Naive B cell (primary cell): ENCODE results near the gene DPCD. TPM values are rescaled to one million over a fixed set of nuclear protein-coding genes. Genes with fewer than 3 reads are reported as not detected.
A peak's percentile ranks its signal among the peaks of the same experiment; 100 is the strongest.

Experiments
- ATAC-seq, 2 donors: fragments of 150-1000 bp; cut with Tn5 transposase; 2 replicates each; pipeline ENCODE4 v1.10.0; 2021; ENCODE audit warnings: low read depth in 2 of 2, mild to moderate bottlenecking in 2 of 2, moderate library complexity in 2 of 2
- DNase-seq: peaks from one replicate; pipeline ENCODE4 v3.0.0; 2022
- H3K27ac Mint-ChIP-seq, 6 donors: one replicate each; pipeline ENCODE4 v1.8.0; 2020 to 2022; ENCODE audit warnings: mild to moderate bottlenecking in 6 of 6, mixed read lengths in 6 of 6, moderate library complexity in 5 of 6, inconsistent platforms in 2 of 6
- H3K27me3 Mint-ChIP-seq, 3 donors: one replicate each; pipeline ENCODE4 v1.8.0; 2021 to 2022; ENCODE audit warnings: mixed read lengths in 3 of 3, mild to moderate bottlenecking in 1 of 3
- H3K36me3 Mint-ChIP-seq, 2 donors: one replicate each; pipeline ENCODE4 v1.8.0; 2020 to 2022; ENCODE audit warnings: mixed read lengths in 2 of 2, inconsistent platforms in 1 of 2, mild to moderate bottlenecking in 1 of 2
- H3K4me1 Mint-ChIP-seq, 3 donors: one replicate each; pipeline ENCODE4 v1.8.0; 2020 to 2022; ENCODE audit warnings: mixed read lengths in 3 of 3, inconsistent platforms in 1 of 3, mild to moderate bottlenecking in 1 of 3, moderate library complexity in 1 of 3
- H3K4me3 Mint-ChIP-seq, 8 donors: one replicate each; pipeline ENCODE4 v1.8.0; 2020 to 2022; ENCODE audit warnings: mild to moderate bottlenecking in 8 of 8, mixed read lengths in 8 of 8, moderate library complexity in 8 of 8, inconsistent platforms in 2 of 8
- H3K9me3 Mint-ChIP-seq, 7 donors: one replicate each; pipeline ENCODE4 v1.8.0; 2020 to 2022; ENCODE audit warnings: mixed read lengths in 7 of 7, mild to moderate bottlenecking in 5 of 7, inconsistent platforms in 2 of 7, moderate library complexity in 1 of 7
- polyA plus RNA-seq, 6 donors: library from polyadenylated mRNA; unstranded; fragments of 300-500 nt; fragmentation: Illumina TruSeq; gene quantifications; one replicate each; pipeline ENCODE4 v1.2.3, GENCODE V29; 2021; ENCODE audit warnings: low read depth in 6 of 6

DPCD gene
- polyA plus RNA-seq, 6 donors from 2014 or later, result 0.37 to 2.8 (median 1.2) TPM; not detected in 1

DNA sequence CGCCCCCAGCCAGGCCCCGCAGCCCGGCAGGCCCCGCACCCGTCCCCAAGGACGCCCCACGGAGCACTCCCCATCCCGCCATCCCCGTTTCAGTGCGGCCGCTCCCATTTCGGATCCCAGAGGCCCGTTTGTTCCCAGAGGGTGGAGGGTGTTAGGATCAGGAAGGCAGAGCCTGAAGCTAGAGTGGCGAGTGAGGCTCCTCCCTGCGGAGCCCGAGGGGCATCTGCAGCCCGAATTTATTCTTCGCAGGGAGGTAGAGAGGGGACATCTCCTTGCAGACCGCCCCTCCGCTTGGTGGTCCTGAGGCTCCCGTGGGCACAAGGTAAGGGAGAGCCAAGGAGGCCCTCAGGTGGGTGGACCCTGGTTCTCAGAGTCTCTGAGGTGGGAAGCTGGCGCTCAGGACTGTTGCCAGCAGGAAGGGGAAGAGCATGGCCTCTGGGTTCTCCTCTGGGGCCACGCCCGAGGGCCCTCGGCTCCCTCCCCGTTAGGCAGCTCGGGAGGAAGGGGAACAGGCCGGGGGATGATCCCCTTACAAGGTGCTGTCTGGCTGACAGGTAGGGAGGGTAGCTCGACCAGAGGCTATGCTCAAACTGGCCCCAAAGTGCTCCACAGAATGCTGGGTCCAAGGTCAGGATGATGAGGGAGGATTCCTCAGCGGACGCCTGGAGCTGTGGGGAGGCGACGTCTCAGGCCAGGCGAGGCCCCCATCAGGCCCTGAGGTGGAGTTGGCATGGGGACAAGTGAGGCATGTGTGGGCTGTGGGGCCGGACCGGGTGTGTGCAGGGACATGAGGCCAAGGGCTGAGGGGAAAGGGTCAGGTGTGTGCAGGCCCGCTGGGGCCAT, 17.5 kb upstream of the DPCD start:
- ATAC-seq (peak in 1 of 2 donors; percentile 19), DNase-seq (no peak)
- H3K9me3 Mint-ChIP-seq, result no peaks in the 10 kb centered on the region
- H3K4me3 Mint-ChIP-seq, result peak overlapping the region; percentile 49 to 90 (median 74)
- peaks cover 23 to 43% (median 42%) of the 10 kb centered on the region in 3 donors for H3K27me3 Mint-ChIP-seq
- H3K36me3 Mint-ChIP-seq, result no peaks in the 10 kb centered on the region
- H3K4me1 Mint-ChIP-seq, result peaks cover 13 to 23% (median 21%) of the 10 kb centered on the region in 3 donors
- H3K27ac Mint-ChIP-seq, result peak overlapping the region in 1 of 6 donors; percentile 37

DNA sequence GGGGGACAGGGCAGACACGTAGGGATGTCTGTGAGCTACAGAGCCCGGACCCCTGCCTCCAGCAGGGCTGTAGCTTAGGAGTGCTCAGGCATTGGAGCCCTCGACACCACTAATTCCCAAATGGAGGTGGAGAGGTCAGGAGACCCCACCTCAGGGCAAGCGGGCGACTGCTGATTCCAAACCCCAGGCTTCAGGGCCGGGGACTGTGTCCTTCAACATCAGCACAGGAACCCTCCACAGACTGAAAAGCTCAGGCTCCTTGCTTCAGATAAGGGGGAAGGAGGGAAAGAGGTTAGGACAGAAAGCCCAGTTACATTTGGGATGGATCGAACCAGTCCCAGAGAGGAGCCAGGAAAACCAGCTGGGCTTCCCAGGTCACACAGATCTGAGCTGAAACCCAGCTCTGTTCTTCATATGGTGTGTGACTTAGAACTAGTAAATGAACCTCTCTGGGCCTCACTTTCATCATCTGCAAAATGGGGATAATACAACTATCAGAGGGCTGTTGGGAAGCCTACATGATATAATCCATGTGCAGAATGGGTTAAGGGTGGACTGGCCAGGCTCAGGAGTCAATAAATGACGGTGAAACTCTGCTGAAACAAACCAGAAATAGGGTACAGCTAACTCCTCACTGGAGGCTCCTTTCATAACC, 16.7 kb upstream of the DPCD start:
- no peak for ATAC-seq
- H3K4me1 Mint-ChIP-seq, result peaks cover 10 to 22% (median 19%) of the 10 kb centered on the region in 3 donors
- H3K27me3 Mint-ChIP-seq, result peaks cover 16 to 36% (median 36%) of the 10 kb centered on the region in 3 donors
- no peaks in the 10 kb centered on the region for H3K9me3 Mint-ChIP-seq
- H3K27ac Mint-ChIP-seq, result no peak overlapping the region
- H3K4me3 Mint-ChIP-seq, result peak overlapping the region in 5 of 8 donors; percentile 49 to 90 (median 69)
- H3K36me3 Mint-ChIP-seq, result no peaks in the 10 kb centered on the region
- DNase-seq, result no peak

DNA sequence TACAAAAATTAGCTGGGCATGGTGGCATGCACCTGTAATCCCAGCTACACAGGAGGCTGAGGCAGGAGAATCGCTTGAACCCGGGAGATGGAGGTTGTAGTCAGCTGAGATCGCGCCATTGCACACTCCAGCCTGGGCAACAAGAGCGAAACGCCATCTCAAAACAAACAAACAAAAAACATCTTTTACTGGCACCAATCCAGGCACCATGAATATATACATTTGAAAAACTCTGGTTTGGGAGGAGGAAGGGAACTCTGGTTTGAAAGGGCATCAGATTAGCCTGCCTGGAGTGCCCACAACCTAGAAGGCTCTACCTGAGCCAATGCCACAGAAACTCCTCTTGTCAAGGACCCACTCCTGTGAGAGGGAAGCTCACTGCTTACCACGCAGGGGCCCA, 16.0 kb upstream of the DPCD start:
- DNase-seq, result no peak
- Mint-ChIP-seq H3K36me3 (no peaks in the 10 kb centered on the region), H3K4me3 (peak overlapping the region in 2 of 8 donors; percentile 40 to 59), H3K9me3 (no peaks in the 10 kb centered on the region), H3K27me3 (peaks cover 11 to 29% (median 29%) of the 10 kb centered on the region in 3 donors), H3K4me1 (peaks cover 10 to 15% (median 14%) of the 10 kb centered on the region in 3 donors), H3K27ac (no peak overlapping the region)
- ATAC-seq, result no peak

DNA sequence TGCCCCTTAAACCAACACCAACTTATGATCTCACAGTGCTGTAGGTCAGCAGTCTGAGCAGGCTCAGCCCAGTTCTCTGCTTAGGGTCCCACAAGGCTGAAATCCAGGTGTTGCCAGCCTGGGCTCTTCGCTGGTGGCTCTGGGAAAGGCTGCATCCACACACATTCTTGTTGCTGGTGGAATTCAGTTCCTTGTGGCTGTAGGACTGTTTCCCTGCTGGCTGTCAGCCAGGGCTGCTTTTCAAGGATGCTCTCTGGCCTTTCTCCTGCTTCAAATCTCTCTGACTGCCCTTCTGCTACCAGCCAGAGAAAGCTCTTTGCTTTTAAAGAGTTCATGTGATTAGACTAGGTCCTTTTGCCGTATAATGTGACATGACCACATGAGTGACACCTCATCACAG, 15.3 kb upstream of the DPCD start:
- H3K36me3 Mint-ChIP-seq, result peaks cover 0 to 5% of the 10 kb centered on the region in 2 donors
- peaks cover 6 to 12% (median 11%) of the 10 kb centered on the region in 3 donors for H3K4me1 Mint-ChIP-seq
- H3K27me3 Mint-ChIP-seq, result peaks cover 5 to 23% (median 22%) of the 10 kb centered on the region in 3 donors
- DNase-seq (no peak), ATAC-seq (no peak)
- peak overlapping the region in 1 of 6 donors; percentile 39 for H3K27ac Mint-ChIP-seq
- H3K9me3 Mint-ChIP-seq, result no peaks in the 10 kb centered on the region
- H3K4me3 Mint-ChIP-seq, result peak overlapping the region in 1 of 8 donors; percentile 9

DNA sequence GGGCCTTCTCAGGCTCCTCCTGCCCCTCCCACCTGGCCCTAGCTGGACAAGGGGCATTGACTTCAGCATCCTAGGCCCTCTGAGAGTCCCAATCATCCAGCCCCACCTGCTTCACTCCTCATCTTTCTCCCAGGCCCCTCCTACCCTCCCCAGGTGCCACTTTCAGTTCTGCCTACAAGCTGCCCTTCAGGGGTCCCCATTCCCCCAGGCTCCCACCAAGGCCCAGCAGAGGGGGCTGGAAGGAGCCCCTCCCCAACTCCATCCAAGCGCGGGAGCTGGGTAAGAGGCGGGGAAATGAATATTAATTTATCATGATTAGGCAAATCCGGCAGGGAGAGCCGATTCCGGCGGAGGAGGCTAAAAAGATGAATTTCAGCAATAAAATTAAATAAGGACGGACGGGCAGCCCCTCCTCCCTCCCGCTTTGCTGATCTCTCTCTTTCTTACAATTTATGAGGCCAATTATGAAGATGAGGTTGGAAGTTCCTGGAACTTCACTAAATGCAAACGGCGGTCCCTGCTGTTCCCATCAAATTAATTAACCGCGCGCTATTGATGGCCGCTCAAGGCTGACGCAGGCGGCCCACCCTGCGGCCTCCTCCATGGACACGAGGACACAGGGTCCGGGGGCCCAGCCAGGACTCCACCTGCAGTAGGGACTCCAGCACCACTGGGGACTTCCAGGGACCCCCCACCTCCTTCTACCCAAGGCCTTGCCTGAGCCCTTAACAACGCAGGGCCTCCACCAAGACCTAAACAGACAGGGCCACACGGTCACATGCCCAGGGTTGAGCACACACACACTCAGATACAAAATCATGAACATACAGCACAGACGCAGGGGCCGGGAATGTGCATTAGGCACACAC, 14.0 kb upstream of the DPCD start:
- H3K27ac Mint-ChIP-seq, result peak overlapping the region in 1 of 6 donors; percentile 81
- peaks cover 0 to 14% of the 10 kb centered on the region in 2 donors for H3K36me3 Mint-ChIP-seq
- ATAC-seq, result no peak
- H3K4me1 Mint-ChIP-seq, result peaks cover 6 to 12% (median 10%) of the 10 kb centered on the region in 3 donors
- peaks cover 0 to 9% (median 9%) of the 10 kb centered on the region in 3 donors for H3K27me3 Mint-ChIP-seq
- H3K9me3 Mint-ChIP-seq, result no peaks in the 10 kb centered on the region
- no peak overlapping the region for H3K4me3 Mint-ChIP-seq
- no peak for DNase-seq

DNA sequence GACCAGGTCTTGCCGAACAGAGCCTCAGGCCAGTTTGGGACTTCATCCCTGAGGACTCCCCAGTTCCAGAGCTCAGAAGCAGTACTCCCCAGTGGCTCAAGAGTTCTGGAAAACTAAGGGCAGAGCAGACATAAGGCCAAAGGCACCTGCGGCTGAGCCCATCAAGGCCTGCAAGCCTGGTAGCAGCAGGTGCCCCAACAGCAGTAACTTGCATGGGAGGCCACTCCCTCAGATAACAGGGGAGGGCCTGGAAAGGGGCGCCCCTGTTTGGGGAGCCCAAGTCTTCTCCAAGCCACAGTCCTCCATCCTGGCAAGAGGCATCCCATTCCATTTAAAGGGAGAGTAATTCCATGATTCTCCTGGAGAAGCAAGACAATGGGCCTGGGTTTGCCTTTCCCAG, 13.0 kb upstream of the DPCD start:
- Mint-ChIP-seq H3K36me3 (peaks cover 0 to 14% of the 10 kb centered on the region in 2 donors), H3K27me3 (no peaks in the 10 kb centered on the region), H3K27ac (no peak overlapping the region), H3K9me3 (no peaks in the 10 kb centered on the region), H3K4me1 (peaks cover 0 to 7% (median 5%) of the 10 kb centered on the region in 3 donors), H3K4me3 (no peak overlapping the region)
- DNase-seq (no peak), ATAC-seq (no peak)

DNA sequence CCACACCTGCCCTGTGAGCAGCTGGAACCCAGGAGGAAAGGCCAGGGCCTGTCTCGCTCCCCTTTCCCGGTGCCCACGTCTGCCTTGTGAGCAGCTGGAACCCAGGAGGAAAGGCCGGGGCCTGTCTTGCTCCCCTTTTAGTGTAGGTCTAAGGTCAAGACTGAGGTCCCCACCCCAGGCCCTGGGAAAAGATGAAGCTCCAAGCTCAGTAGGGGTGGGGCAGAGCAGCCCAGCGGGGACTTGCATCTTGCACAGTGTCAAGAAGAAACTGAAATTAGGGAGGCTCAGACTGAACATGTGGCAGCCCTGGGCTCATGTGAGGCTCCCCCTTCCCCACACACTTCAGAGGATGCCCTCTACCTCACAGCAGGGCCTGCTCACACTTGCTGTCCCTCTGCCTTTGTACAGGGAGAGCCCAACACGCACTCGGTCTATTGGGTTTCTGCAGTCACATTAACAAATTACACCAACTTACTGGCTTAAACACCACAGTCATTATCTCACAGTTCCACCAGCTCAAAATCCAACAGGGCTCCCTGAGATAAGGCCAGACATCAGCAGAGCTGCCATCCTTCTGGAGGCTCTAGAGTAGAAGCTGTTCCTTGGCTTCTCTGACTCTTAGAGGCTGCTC, 12.4 kb upstream of the DPCD start:
- ATAC-seq, result no peak
- Mint-ChIP-seq H3K9me3 (no peaks in the 10 kb centered on the region), H3K36me3 (peaks cover 0 to 14% of the 10 kb centered on the region in 2 donors), H3K4me3 (no peak overlapping the region), H3K4me1 (peaks cover 0 to 5% (median 4%) of the 10 kb centered on the region in 3 donors), H3K27me3 (no peaks in the 10 kb centered on the region), H3K27ac (peak overlapping the region in 1 of 6 donors; percentile 12)
- DNase-seq, result no peak

DNA sequence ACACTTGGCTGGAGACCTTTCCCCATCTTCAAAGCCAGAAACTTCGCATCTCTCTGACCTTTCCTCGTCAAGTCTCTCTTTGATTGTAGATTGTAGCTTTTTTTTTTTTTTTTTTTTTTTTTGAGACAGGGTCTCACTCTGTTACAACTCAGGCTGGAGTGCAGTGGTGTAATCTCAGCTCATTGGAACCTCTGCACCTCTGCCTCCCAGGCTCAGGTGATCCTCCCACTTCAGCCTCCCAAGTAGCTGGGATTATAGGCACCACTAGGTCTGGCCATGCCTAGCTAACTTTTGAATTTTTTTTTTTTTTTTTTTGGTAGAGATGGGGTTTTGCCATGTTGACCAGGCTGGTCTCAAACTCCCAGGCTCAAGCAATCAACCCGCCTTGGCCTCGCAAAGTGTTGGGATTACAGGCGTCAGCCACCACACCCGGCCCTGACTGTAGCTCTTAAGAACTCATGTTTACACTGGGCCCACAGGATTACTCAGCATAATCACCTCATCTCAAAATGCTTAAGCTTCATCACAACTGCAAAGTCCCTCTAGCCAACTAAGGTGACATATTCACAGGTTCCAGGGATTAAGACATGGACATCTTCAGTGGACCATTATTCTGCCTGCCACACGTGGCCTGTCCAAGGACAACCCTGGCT, 11.8 kb upstream of the DPCD start:
- ATAC-seq (no peak), DNase-seq (no peak)
- Mint-ChIP-seq H3K4me3 (peak overlapping the region in 1 of 8 donors; percentile 1), H3K27me3 (no peaks in the 10 kb centered on the region), H3K27ac (peak overlapping the region in 1 of 6 donors; percentile 18), H3K4me1 (peaks cover 0 to 5% (median 0%) of the 10 kb centered on the region in 3 donors), H3K9me3 (no peaks in the 10 kb centered on the region), H3K36me3 (peaks cover 0 to 14% of the 10 kb centered on the region in 2 donors)

DNA sequence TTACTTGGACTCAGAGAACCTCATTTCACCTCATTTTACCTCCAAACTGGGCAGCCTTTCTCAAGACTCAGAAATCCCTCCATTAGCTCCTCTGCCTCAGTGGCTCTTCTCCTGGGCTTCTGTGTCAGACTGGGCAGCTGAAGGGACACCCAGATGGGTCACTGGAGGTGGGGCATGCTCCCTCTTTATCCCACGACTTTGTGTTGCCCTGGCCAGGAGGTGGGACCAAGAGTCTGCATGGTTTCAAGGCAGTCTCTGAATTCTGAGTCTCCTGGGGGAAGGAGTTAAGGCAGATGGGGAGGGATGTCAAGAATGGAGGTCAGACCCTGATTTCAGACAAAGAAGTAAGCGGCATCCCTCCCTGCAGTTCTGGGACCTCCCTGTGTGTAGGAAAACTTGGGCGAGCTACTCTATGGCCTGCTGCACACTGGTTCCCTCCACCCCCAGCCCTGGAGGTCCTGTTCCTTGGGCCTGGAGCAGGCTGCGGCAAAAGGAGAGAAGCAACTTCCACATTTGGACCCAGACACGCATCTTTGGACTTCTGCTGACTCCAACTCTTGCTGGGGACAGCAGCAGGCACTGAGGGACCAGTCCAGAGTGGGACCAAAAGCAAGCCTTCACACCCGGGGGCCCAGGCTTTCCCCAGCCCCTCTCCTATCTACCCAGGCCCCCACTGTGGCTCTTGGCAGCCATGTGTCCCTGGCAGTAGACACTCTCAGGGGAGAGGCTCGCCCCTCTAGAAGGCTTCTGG, 10.8 kb upstream of the DPCD start:
- peaks cover 0 to 5% (median 0%) of the 10 kb centered on the region in 3 donors for H3K4me1 Mint-ChIP-seq
- H3K27ac Mint-ChIP-seq, result no peak overlapping the region
- DNase-seq (no peak), ATAC-seq (no peak)
- peaks cover 7 to 14% of the 10 kb centered on the region in 2 donors for H3K36me3 Mint-ChIP-seq
- H3K9me3 Mint-ChIP-seq, result no peaks in the 10 kb centered on the region
- no peaks in the 10 kb centered on the region for H3K27me3 Mint-ChIP-seq
- H3K4me3 Mint-ChIP-seq, result no peak overlapping the region

DNA sequence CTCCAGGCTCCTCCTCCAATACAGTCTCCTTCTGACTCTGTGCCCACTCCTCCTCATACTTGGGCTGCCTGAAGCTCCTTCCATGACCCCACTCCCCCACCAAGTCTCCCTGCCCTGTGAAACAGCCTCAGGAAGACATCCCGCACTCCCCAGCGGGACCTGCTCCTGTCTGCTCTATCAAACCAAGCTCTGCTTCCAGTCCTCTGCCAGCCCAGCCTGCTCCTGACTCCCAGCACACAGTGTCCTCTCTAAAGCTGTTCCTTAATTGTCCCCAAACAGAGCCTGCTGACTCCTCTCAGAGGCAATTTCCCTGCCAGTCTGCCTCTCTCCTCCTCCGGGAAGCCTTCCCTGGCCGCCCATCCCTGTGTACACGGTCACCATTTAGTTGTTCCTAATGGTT, 9.9 kb upstream of the DPCD start:
- no peak for DNase-seq
- Mint-ChIP-seq H3K27ac (peak overlapping the region in 2 of 6 donors; percentile 33 to 83), H3K36me3 (peaks cover 7 to 14% of the 10 kb centered on the region in 2 donors), H3K27me3 (no peaks in the 10 kb centered on the region), H3K9me3 (no peaks in the 10 kb centered on the region), H3K4me3 (no peak overlapping the region), H3K4me1 (peaks cover 0 to 5% (median 0%) of the 10 kb centered on the region in 3 donors)
- ATAC-seq, result no peak

DNA sequence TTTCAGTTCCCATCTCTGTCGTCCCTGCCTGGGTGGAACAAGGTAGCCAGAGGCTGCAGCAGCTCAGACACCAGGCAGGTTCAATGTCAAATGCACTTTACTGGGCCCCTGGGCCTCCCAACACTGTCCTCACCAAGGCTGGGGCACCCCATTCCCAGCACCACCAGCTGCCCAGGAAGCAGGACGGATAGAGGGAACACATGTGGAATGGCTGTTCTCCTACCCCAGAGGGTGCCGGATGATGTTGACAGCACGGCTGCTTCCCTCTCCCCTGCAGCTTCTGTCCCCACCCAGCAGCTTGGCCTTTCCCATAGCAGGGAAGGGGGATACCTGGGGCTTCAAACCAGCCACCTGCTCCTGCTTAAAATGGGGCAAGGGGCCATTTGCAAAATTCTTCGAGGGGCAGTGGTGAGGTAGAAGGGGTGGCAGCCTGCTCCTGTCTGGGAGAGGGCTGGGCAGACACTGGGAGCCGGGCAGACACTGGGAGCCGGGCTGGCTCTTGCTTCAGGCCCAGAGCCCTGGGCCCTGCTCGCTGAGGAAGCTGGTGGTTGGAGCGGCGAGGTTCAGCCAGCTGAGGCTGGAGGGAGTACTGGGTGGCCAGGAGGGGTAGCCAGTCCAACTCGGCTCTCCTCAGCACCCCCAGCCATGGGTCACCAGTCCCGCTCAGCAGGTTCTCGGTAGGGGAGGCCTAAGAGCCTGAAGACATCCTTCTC, 9.2 kb upstream of the DPCD start:
- no peak for ATAC-seq
- DNase-seq, result no peak
- Mint-ChIP-seq H3K9me3 (no peaks in the 10 kb centered on the region), H3K4me3 (no peak overlapping the region), H3K4me1 (peaks cover 0 to 5% (median 4%) of the 10 kb centered on the region in 3 donors), H3K27me3 (no peaks in the 10 kb centered on the region), H3K36me3 (peaks cover 7 to 14% of the 10 kb centered on the region in 2 donors), H3K27ac (peak overlapping the region in 2 of 6 donors; percentile 14 to 18)
